ENCODE data around the gene WDR88. TPM values are rescaled to one million over a fixed set of nuclear protein-coding genes. Genes with fewer than 3 reads are reported as not detected.

Gene WDR88
- total and polyA plus RNA-seq, 10 of the 15 experiments (the other 5 are each of a cell fraction or from before 2014, with no cell fraction given), result 0.19 to 0.34 TPM; not detected in 8

GRCh38 chr19:33199441-33200265, 67.7 kb downstream of the WDR88 start:
- no peaks in the 10 kb centered on the region for H3K36me3 ChIP-seq (ENCODE audit: control insufficient read depth in 2 of 2, insufficient read depth in 2 of 2, low read length in 1 of 2)
- RAD21 ChIA-PET (ENCODE audit: unreplicated experiment), result no interaction called here
- H3K4me2 ChIP-seq (ENCODE audit: control insufficient read depth, insufficient read depth), result no peak overlapping the region
- TF ChIP-seq HSF1 (IDR thresholded peaks at IDR 0.05; ENCODE audit: low read depth, low read length) (no peak), CBX3 (IDR thresholded peaks at IDR 0.05; ENCODE audit: borderline replicate concordance, low read depth) (no peak), PML (IDR thresholded peaks at IDR 0.05; ENCODE audit: low read length) (no peak), BRCA1 (IDR thresholded peaks at IDR 0.05; ENCODE audit: low read depth, low read length) (no peak), RFX5 (IDR thresholded peaks at IDR 0.05; ENCODE audit: low read depth, low read length) (no peak), MYC (IDR thresholded peaks at IDR 0.05; ENCODE audit: insufficient read depth, insufficient read length, insufficient replicate concordance, low read length, severe bottlenecking) (no peak)
- H3K9me3 ChIP-seq (replicated peaks; ENCODE audit: control insufficient read depth, insufficient read depth, low read length), result no peaks in the 10 kb centered on the region
- DNase-seq (ENCODE audit: low read depth, low spot score), result no peak
- SMC1A ChIA-PET (ENCODE audit: uncharacterized antibody, unreplicated experiment), result interaction anchor here (0.5 kb wide), 1 partner anchor 8 kb away, joined by 4 read pairs; no protein-coding TSS in a partner anchor
- no TSS peak for BruUV-seq (replicated peaks)
- in situ Hi-C loops (cut with MboI) (no loop called here), intact Hi-C loops (cut with micrococcal nuclease; ENCODE audit: unreplicated experiment) (no loop called here)
- no peak for FAIRE-seq
- ATAC-seq, result no peak
- H3K27me3 ChIP-seq (replicated peaks in 1 of 2; ENCODE audit: control insufficient read depth in 2 of 2, insufficient read depth in 2 of 2, low read length in 1 of 2), result no peaks in the 10 kb centered on the region; a peak in 1 of 4 replicates
- no peak overlapping the region for H3K4me3 ChIP-seq
- no peak overlapping the region for H3K9ac ChIP-seq (ENCODE audit: control insufficient read depth, insufficient read depth, low read length)
- no peak overlapping the region for H3K27ac ChIP-seq (ENCODE audit: control insufficient read depth, insufficient read depth)
- H2AFZ ChIP-seq (ENCODE audit: control insufficient read depth, low read depth, low read length), result no peak overlapping the region
- CTCF ChIA-PET, result interaction anchor here (0.7 kb wide), 1 partner anchor 302 kb away, joined by 3 read pairs; no protein-coding TSS in a partner anchor
- no peaks in the 10 kb centered on the region for H4K20me1 ChIP-seq (ENCODE audit: control insufficient read depth, insufficient read depth)
- POLR2A ChIA-PET, result no interaction called here
- H3K4me1 ChIP-seq (ENCODE audit: control insufficient read depth, insufficient read depth, low read length), result peaks cover 5% of the 10 kb centered on the region
- 12% methylated on average over 8 of the region's 8 CpGs for WGBS (ENCODE audit: insufficient coverage, insufficient replicate concordance, low lambda C conversion rate, missing lambda C conversion rate)
- no peaks in the 10 kb centered on the region for H3K79me2 ChIP-seq (ENCODE audit: control insufficient read depth, insufficient read depth, low read length)

Data from GM12878 (cell line).